Ishikawa (cell line): ENCODE results near the gene SUCNR1.

Experiments used
- CEBPB ChIP-seq: IDR thresholded peaks from 2 replicates; pipeline ENCODE4 v1.6.1; 2012
- CREB1 ChIP-seq: IDR thresholded peaks from 2 replicates; pipeline ENCODE4 v1.6.1; 2012; ENCODE audit warnings: low read depth
- EP300 ChIP-seq: IDR thresholded peaks from 2 replicates; pipeline ENCODE4 v1.6.1; 2012; ENCODE audit warnings: borderline replicate concordance
- TAF1 ChIP-seq: IDR thresholded peaks from 2 replicates; pipeline ENCODE4 v1.6.1; 2012; ENCODE audit warnings: low read depth, mild to moderate bottlenecking
- TEAD4 ChIP-seq: IDR thresholded peaks from 2 replicates; pipeline ENCODE4 v1.6.1; 2012
- YY1 ChIP-seq: IDR thresholded peaks from 2 replicates; pipeline ENCODE4 v1.6.1; 2012; ENCODE audit warnings: low read depth
- TF ChIP-seq, protein P1 (sequence below): IDR thresholded peaks from 2 replicates; pipeline ENCODE4 v1.6.1; 2012; ENCODE audit warnings: low read depth, mild to moderate bottlenecking

DNA sequence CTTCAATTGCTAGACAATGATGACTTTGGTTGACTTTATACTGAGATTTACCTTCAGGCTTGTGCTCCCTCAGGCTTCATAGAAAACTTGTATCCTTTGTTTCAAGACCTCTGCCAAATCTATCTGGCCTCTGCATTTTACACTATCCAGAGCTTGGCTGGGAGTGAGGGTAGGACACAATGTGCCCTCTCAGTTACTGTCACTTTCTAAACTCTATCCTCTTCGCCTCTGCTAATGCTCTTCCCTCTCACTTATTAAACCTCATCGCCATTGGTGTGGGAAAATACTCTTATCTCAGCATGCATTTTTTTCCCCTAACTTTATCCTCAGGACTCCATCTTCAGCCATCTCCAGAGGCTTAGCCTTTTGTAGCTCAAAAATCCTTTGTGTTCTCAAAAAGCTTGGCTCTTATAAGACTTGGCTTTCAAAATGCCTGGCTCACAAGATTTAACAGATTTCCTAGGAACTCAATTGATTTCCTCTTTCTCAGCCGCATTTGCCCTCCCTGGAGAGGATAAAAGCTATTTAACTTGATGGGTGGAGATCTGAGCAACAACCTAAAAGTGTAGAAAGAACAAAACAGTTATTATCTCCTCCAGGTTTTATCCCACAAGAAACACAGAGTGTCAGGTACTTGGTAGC, 28.3 kb downstream of the SUCNR1 start:
- TF ChIP-seq, protein P1, sequence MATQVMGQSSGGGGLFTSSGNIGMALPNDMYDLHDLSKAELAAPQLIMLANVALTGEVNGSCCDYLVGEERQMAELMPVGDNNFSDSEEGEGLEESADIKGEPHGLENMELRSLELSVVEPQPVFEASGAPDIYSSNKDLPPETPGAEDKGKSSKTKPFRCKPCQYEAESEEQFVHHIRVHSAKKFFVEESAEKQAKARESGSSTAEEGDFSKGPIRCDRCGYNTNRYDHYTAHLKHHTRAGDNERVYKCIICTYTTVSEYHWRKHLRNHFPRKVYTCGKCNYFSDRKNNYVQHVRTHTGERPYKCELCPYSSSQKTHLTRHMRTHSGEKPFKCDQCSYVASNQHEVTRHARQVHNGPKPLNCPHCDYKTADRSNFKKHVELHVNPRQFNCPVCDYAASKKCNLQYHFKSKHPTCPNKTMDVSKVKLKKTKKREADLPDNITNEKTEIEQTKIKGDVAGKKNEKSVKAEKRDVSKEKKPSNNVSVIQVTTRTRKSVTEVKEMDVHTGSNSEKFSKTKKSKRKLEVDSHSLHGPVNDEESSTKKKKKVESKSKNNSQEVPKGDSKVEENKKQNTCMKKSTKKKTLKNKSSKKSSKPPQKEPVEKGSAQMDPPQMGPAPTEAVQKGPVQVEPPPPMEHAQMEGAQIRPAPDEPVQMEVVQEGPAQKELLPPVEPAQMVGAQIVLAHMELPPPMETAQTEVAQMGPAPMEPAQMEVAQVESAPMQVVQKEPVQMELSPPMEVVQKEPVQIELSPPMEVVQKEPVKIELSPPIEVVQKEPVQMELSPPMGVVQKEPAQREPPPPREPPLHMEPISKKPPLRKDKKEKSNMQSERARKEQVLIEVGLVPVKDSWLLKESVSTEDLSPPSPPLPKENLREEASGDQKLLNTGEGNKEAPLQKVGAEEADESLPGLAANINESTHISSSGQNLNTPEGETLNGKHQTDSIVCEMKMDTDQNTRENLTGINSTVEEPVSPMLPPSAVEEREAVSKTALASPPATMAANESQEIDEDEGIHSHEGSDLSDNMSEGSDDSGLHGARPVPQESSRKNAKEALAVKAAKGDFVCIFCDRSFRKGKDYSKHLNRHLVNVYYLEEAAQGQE: no peak
- TF ChIP-seq EP300 (no peak), TEAD4 (no peak), CEBPB (no peak), TAF1 (no peak), CREB1 (no peak), YY1 (no peak)
